Endodermal cell (in vitro differentiated cells): Measurements from ENCODE around the gene DNM3. TPM values are rescaled to one million over a fixed set of nuclear protein-coding genes. Genes with fewer than 3 reads are reported as not detected.

ENCODE experiments used
- DNase-seq: peaks from one replicate; pipeline ENCODE4 v3.0.0-alpha.2; 2017
- H3K27ac ChIP-seq: 2 replicates; pipeline ENCODE4 v1.5.1; 2013; ENCODE audit warnings: mild to moderate bottlenecking, low read depth, low read length, moderate library complexity
- H3K27me3 ChIP-seq: 2 replicates; pipeline ENCODE4 v1.6.1; 2013; ENCODE audit warnings: mild to moderate bottlenecking, low read length, moderate library complexity; ENCODE audit not compliant: insufficient read depth, control insufficient read depth, poor library complexity, severe bottlenecking
- H3K36me3 ChIP-seq: 2 replicates; pipeline ENCODE4 v1.7.0; 2013; ENCODE audit warnings: mild to moderate bottlenecking, low read length, moderate library complexity; ENCODE audit not compliant: control insufficient read depth, insufficient read depth
- H3K4me1 ChIP-seq: one replicate; pipeline ENCODE4 v1.7.0; 2013; ENCODE audit warnings: low read length; ENCODE audit not compliant: control insufficient read depth, insufficient read depth
- H3K4me3 ChIP-seq: 2 replicates; pipeline ENCODE4 v1.5.1; 2013; ENCODE audit warnings: mild to moderate bottlenecking, low read length, moderate library complexity
- H3K9ac ChIP-seq: 2 replicates; pipeline ENCODE4 v1.6.1; 2013; ENCODE audit warnings: mild to moderate bottlenecking, low read length, moderate library complexity; ENCODE audit not compliant: poor library complexity, severe bottlenecking; ENCODE audit errors: extremely low read depth
- H3K9me3 ChIP-seq: 2 replicates; pipeline ENCODE4 v1.6.1; 2013; ENCODE audit warnings: mild to moderate bottlenecking, low read length, moderate library complexity; ENCODE audit not compliant: control insufficient read depth
- H3K27ac Mint-ChIP-seq: 2 replicates; pipeline ENCODE4 v1.8.0; 2020; ENCODE audit warnings: mixed read lengths
- H3K27me3 Mint-ChIP-seq: 2 replicates; pipeline ENCODE4 v1.8.0; 2021; ENCODE audit warnings: mild to moderate bottlenecking, mixed read lengths; ENCODE audit not compliant: insufficient read depth
- H3K36me3 Mint-ChIP-seq: 2 replicates; pipeline ENCODE4 v1.8.0; 2020; ENCODE audit warnings: low read depth, mixed read lengths
- H3K4me1 Mint-ChIP-seq: 2 replicates; pipeline ENCODE4 v1.8.0; 2020; ENCODE audit warnings: mixed read lengths
- H3K4me3 Mint-ChIP-seq: 2 replicates; pipeline ENCODE4 v1.8.0; 2020; ENCODE audit warnings: mild to moderate bottlenecking, moderate library complexity, mixed read lengths
- H3K9me3 Mint-ChIP-seq: 2 replicates; pipeline ENCODE4 v1.8.0; 2020; ENCODE audit warnings: mild to moderate bottlenecking, mixed read lengths
- WGBS, 2 experiments: methylation state at CpG; one replicate each; pipeline versions ENCODE4 v1.1.5 to v1.1.7; 2013; ENCODE audit warnings: missing lambda C conversion rate in 2 of 2, mixed read lengths in 1 of 2; ENCODE audit not compliant: insufficient coverage in 1 of 2, insufficient read length in 1 of 2; 5-methylcytosine and 5-hydroxymethylcytosine counted together
- total RNA-seq, 2 donors: library from RNA; stranded (reverse); fragmentation: NEBNext Ultra II Directional in 1 of 2; extraction: Animal tissue kit (Norgen Biotek cat#: 25700) in 1 of 2; gene quantifications; 2 replicates in 1 of 2; 3 replicates in 1 of 2; pipeline ENCODE4 v1.2.1, GENCODE V29; 2021
- TF ChIP-seq, protein P1 (sequence below): fragments of 200-600 bp; sonication (generic); conservative IDR thresholded peaks from 2 replicates; pipeline ENCODE4 v1.5.0; 2021; ENCODE audit warnings: antibody characterized with exemption, mild to moderate bottlenecking

The DNM3 gene
- total RNA-seq, 2 donors from 2014 or later: 0.53 to 1.8 TPM

DNA sequence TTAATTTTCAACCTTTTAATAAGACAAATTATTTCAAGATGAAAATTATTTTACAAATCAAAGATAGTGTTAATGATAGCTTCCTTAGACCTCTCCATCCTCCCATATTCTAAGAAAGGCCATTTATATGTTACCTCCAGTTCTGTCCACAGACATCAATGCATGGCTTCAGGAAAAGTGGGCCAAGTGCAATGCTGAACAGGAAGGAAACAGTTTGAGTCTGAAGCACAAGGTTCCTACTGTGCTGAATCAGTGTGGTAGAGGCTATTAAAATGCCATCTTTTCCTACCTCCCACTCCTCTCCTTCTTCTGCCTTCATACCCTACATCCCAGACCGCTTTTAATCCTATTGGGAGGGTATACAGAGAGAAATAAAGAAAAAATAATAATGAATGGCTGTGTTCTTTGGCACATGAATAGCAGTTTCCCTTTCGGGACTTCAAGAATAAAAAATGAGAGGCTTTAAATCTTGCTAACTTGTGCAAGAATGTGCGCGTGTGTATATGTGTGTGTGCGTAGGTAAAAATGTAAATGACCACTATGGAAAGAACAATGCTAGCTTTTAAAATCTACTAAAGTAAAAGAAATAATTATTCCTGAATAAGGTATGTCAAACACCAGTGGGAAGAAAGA is 516.6 kb downstream of the DNM3 start:
- 67 to 96% methylated on average over 1 to 5 of the region's 5 CpGs for WGBS, 2 experiments
- H3K36me3 Mint-ChIP-seq: no peaks in the 10 kb centered on the region
- H3K27me3 Mint-ChIP-seq: no peaks in the 10 kb centered on the region
- H3K9me3 Mint-ChIP-seq: no peaks in the 10 kb centered on the region
- no peak overlapping the region for H3K4me3 ChIP-seq
- H3K36me3 ChIP-seq: no peaks in the 10 kb centered on the region
- no peaks in the 10 kb centered on the region for H3K27me3 ChIP-seq
- no peak overlapping the region for H3K4me3 Mint-ChIP-seq
- H3K27ac ChIP-seq: peak overlapping the region; percentile 74
- no peak for DNase-seq
- peaks cover 32% of the 10 kb centered on the region for H3K4me1 ChIP-seq
- H3K4me1 Mint-ChIP-seq: peaks cover 41% of the 10 kb centered on the region
- no peaks in the 10 kb centered on the region for H3K9me3 ChIP-seq
- TF ChIP-seq, protein P1, sequence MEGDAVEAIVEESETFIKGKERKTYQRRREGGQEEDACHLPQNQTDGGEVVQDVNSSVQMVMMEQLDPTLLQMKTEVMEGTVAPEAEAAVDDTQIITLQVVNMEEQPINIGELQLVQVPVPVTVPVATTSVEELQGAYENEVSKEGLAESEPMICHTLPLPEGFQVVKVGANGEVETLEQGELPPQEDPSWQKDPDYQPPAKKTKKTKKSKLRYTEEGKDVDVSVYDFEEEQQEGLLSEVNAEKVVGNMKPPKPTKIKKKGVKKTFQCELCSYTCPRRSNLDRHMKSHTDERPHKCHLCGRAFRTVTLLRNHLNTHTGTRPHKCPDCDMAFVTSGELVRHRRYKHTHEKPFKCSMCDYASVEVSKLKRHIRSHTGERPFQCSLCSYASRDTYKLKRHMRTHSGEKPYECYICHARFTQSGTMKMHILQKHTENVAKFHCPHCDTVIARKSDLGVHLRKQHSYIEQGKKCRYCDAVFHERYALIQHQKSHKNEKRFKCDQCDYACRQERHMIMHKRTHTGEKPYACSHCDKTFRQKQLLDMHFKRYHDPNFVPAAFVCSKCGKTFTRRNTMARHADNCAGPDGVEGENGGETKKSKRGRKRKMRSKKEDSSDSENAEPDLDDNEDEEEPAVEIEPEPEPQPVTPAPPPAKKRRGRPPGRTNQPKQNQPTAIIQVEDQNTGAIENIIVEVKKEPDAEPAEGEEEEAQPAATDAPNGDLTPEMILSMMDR: no peak
- H3K27ac Mint-ChIP-seq: no peak overlapping the region
- no peak overlapping the region for H3K9ac ChIP-seq

DNA sequence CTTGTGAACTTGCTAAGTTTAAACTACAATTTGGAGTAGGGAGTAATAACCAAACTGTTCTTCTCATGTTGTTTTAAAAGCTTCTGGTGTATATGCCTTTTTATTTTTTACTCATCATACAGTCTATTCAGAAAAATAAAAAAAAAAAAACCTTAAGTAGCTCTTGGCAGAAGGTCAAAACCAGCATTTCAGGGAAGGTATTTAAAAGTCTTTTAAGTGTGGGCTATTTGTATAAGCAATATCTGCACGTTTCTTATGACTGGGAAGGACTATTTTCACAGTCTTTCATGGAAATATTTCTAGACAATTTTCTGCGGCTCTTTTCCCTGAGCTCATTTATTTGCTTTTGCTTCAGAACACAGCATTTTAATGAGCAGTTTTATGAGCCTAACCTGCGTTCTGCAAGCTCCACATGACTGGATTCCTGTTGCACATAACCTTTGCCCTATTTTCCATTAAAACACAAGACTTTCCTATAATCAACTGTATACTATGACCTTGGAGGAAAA is 518.2 kb downstream of the DNM3 start:
- H3K9me3 Mint-ChIP-seq: no peaks in the 10 kb centered on the region
- DNase-seq: no peak

DNA sequence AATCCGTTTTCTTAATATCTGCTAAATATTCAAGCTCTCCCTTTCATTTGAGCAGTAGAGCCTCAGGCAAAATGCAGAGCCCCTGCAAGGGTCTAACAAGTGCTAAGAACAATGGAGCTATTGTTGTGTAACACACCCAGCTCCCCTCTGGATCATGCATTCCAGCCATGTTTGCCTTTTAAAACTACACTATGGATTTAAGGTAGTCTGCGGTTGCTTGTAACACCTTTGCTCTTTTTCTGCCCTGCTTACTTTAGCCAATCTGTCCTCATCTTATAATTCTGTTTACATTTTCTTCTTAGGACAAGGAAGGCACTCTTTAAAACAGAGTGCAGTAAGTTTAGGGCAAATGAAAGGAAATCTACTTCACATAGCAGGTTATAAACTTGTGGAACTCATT is 519.2 kb downstream of the DNM3 start:
- Mint-ChIP-seq H3K36me3 (no peaks in the 10 kb centered on the region), H3K4me1 (peaks cover 35% of the 10 kb centered on the region), H3K9me3 (peaks cover 3% of the 10 kb centered on the region), H3K27ac (peak overlapping the region; percentile 52), H3K27me3 (no peaks in the 10 kb centered on the region), H3K4me3 (no peak overlapping the region)
- Histone ChIP-seq H3K4me3 (peak overlapping the region; percentile 67), H3K9me3 (peaks cover 1% of the 10 kb centered on the region), H3K27me3 (no peaks in the 10 kb centered on the region), H3K9ac (no peak overlapping the region), H3K27ac (peak overlapping the region; percentile 78), H3K4me1 (peaks cover 32% of the 10 kb centered on the region), H3K36me3 (no peaks in the 10 kb centered on the region)
- 3 to 6% methylated on average over 2 of the region's 2 CpGs for WGBS, 2 experiments
- peak; percentile 66 for DNase-seq
- TF ChIP-seq, protein P1: no peak

More for the DNA sequence above, 518.2 kb downstream of the DNM3 start:
- H3K4me3 Mint-ChIP-seq: no peak overlapping the region
- Histone ChIP-seq H3K4me1 (peaks cover 32% of the 10 kb centered on the region), H3K27me3 (no peaks in the 10 kb centered on the region), H3K9me3 (no peaks in the 10 kb centered on the region), H3K9ac (no peak overlapping the region), H3K36me3 (no peaks in the 10 kb centered on the region), H3K27ac (peak overlapping the region; percentile 74), H3K4me3 (no peak overlapping the region)
- H3K4me1 Mint-ChIP-seq: peaks cover 38% of the 10 kb centered on the region
- whole genome bisulfite sequencing, 2 experiments: 66 to 71% methylated on average over 3 of the region's 3 CpGs
- no peaks in the 10 kb centered on the region for H3K27me3 Mint-ChIP-seq
- TF ChIP-seq, protein P1: no peak
- no peak overlapping the region for H3K27ac Mint-ChIP-seq
- no peaks in the 10 kb centered on the region for H3K36me3 Mint-ChIP-seq
